Right lobe of liver (tissue), 4 donors: ENCODE measurements around the gene XPR1.

Experiments used
- POLR2A ChIP-seq: fragments of 450-650 bp; IDR thresholded peaks from one replicate; pipeline ENCODE4 v1.6.1; 2017; ENCODE audit warnings: antibody characterized with exemption, mild to moderate bottlenecking
- TF ChIP-seq, protein P1 (sequence below), 4 donors: fragments of 200-600 bp in 3 of 4; fragments of 450-650 bp in 1 of 4; IDR thresholded peaks; one replicate each; pipeline versions ENCODE4 v1.5.1 to v1.8.0; 2016 to 2022; ENCODE audit warnings: antibody characterized with exemption in 4 of 4, mild to moderate bottlenecking in 2 of 4
- donor health status: DM: no; HTN: no; CAD: no.
- donor health status: DM: no; HTN: no; CAD: no.
- donor health status: DM: no; HTN: yes; CAD: no.

DNA sequence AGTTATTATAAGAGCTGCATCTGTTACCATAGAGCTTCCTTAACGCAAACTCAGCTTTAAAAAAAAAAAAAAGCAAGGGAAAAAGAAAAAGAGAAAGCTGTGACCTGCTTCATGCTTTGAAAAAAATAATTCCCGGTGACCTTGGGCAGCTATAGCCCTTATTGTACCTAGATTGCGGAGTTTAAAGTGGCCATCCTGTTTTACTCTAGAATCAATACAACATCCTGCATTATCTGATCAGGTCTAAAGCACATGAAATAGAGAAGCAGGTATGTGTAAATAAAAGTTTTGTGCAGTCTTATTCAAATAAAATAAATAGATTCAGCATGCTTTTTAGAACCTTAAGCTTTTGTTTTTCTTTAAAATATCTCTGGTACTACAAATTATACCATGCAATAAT is 154.1 kb downstream of the XPR1 start:
- TF ChIP-seq, protein P1, sequence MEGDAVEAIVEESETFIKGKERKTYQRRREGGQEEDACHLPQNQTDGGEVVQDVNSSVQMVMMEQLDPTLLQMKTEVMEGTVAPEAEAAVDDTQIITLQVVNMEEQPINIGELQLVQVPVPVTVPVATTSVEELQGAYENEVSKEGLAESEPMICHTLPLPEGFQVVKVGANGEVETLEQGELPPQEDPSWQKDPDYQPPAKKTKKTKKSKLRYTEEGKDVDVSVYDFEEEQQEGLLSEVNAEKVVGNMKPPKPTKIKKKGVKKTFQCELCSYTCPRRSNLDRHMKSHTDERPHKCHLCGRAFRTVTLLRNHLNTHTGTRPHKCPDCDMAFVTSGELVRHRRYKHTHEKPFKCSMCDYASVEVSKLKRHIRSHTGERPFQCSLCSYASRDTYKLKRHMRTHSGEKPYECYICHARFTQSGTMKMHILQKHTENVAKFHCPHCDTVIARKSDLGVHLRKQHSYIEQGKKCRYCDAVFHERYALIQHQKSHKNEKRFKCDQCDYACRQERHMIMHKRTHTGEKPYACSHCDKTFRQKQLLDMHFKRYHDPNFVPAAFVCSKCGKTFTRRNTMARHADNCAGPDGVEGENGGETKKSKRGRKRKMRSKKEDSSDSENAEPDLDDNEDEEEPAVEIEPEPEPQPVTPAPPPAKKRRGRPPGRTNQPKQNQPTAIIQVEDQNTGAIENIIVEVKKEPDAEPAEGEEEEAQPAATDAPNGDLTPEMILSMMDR (IDR thresholded peaks at IDR 0.05) = no peak
- no peak for TF ChIP-seq POLR2A
